Measurements from ENCODE around the gene NCBP3.

The NCBP3 gene

DNA sequence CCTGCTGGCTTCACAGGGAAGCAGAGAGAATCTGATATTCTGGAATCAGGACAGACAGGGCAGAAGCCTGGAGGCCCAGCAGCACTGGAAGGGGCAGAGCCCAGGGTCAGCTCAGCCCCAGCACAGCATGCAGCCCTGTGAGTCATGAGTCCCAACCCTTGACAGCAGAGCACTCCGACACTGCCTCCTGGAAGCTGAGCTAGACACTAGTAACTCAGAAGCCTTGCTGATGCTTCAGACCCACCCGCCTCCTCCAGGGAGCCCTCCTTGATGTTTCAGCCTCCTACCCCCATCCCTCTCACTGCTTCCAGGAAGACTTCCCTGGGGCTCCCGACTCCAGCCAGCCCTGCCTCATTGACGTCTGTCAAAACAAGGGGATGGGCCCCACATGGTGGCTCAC lies 39.9 kb upstream of the NCBP3 start:
- no peak overlapping the region for H3K4me3 ChIP-seq (ENCODE audit: low read depth, low read length)
- TF ChIP-seq, protein P1, sequence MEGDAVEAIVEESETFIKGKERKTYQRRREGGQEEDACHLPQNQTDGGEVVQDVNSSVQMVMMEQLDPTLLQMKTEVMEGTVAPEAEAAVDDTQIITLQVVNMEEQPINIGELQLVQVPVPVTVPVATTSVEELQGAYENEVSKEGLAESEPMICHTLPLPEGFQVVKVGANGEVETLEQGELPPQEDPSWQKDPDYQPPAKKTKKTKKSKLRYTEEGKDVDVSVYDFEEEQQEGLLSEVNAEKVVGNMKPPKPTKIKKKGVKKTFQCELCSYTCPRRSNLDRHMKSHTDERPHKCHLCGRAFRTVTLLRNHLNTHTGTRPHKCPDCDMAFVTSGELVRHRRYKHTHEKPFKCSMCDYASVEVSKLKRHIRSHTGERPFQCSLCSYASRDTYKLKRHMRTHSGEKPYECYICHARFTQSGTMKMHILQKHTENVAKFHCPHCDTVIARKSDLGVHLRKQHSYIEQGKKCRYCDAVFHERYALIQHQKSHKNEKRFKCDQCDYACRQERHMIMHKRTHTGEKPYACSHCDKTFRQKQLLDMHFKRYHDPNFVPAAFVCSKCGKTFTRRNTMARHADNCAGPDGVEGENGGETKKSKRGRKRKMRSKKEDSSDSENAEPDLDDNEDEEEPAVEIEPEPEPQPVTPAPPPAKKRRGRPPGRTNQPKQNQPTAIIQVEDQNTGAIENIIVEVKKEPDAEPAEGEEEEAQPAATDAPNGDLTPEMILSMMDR (IDR thresholded peaks at IDR 0.05; ENCODE audit: insufficient read depth, low read length, missing control alignments) = no peak
- ChIA-PET POLR2A (no interaction called here), CTCF (interaction anchor here (1.3 kb wide), 1 partner anchor 28 kb away, joined by 5 read pairs; no protein-coding TSS in a partner anchor)
- no peak for DNase-seq (ENCODE audit: low read depth, low spot score)

DNA sequence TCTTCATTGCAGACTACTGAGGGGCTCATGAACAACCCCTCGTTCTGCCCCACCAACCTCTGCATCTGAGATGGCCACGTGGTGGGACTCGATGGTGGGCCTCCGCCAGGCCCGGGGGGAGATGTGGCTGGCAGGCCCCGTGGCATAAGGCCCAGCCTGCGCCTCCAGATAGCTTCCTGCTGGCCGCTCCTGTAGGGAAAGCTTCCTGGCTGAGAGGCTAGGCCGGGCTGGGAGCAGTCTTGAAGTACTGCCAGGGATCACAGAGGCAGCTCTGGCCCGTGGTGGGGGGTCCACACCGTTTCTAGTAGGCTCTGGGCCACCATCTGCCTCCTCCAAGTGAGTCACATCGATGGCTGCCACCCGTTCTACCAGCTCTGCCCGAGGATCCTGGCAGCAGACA lies 39.2 kb upstream of the NCBP3 start:
- TF ChIP-seq, protein P1 (IDR thresholded peaks at IDR 0.05; ENCODE audit: insufficient read depth, low read length, missing control alignments) = no peak
- DNase-seq (ENCODE audit: low read depth, low spot score) = no peak
- ChIA-PET CTCF (interaction anchor here (1.3 to 2.1 kb wide), 4 partner anchors 8 to 148 kb away, joined by 5 to 8 read pairs (median 7); partner anchors contain the start of gene CAMKK1), POLR2A (interaction anchor here (1.6 kb wide), 1 partner anchor 40 kb away, joined by 6 read pairs; the partner anchor contains the start of gene NCBP3)
- no peak overlapping the region for H3K4me3 ChIP-seq (ENCODE audit: low read depth, low read length)

DNA sequence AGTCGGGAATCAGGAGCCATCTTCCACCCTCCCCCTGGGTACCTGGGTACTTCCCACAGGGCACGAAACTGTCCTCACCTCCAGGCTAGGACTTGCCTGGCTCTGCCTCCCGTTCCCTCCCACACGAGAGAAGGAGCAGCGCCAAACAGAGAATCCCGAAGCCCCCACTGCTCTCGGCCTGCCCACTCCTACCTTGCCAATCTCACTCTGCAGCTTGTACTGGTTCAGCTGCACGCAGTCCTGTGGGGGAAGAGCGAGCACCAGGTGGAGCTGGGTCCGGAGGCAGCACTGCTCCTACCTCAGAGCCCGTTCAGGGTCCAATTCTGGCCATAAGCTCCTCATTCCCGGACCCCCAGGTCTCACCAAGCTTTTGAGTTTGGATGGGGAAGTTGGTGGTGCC lies 38.1 kb upstream of the NCBP3 start:
- no peak overlapping the region for H3K4me3 ChIP-seq (ENCODE audit: low read depth, low read length)
- TF ChIP-seq, protein P1 (IDR thresholded peaks at IDR 0.05; ENCODE audit: insufficient read depth, low read length, missing control alignments) = no peak
- ChIA-PET POLR2A (interaction anchor here (1.6 kb wide), 1 partner anchor 39 kb away, joined by 6 read pairs; the partner anchor contains the start of gene NCBP3), CTCF (interaction anchor here (1.4 to 2.1 kb wide), 5 partner anchors 9 to 147 kb away, joined by 3 to 9 read pairs (median 7); partner anchors contain the start of gene CAMKK1)
- DNase-seq (ENCODE audit: low read depth, low spot score) = no peak

DNA sequence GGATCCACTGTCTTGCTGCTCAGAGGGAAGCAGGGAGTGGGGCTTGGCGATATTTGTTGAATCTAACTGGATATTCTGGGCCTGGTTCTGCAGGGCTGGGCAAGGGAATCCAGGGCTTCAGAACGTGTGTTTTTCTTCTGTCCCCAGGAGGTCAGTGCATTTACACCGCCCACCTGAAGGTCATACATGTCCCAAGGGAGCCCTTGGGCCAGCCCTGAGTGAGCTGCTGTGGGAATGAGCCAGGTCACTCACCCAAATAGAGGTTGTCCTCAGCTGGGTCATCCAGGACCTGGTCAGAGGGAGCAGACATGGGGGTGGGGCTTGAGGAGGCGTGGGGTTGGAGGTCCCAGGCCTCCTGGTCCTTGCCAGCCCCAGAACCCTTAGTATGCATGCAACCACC lies 36.2 kb upstream of the NCBP3 start:
- DNase-seq (ENCODE audit: low read depth, low spot score) = no peak
- ChIA-PET CTCF (interaction anchor here (1.1 kb wide), 1 partner anchor 19 kb away, joined by 4 read pairs; no protein-coding TSS in a partner anchor), POLR2A (no interaction called here)
- TF ChIP-seq, protein P1 (IDR thresholded peaks at IDR 0.05; ENCODE audit: insufficient read depth, low read length, missing control alignments) = no peak
- no peak overlapping the region for H3K4me3 ChIP-seq (ENCODE audit: low read depth, low read length)

DNA sequence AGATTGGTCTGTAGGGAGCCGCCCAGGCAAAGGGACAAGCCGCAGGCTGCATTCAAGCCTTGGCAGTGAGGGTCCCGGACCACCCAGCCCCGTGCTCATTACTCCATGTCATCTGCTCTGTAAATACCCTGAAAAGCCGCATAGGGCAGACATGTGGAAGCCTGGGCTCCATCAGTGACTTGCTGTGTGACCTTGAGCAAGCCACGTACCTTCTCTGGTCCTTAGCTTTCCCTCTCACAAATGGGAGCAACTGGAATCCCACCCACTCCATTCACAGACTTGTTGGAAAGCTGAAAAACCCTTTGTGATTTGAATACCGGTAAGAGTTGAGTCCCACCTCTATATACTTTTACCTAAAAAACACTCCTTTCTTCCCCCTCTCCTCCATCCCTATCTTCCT lies 34.9 kb upstream of the NCBP3 start:
- ChIA-PET POLR2A (interaction anchor here (1.1 kb wide), 1 partner anchor 9 kb away, joined by 3 read pairs; no protein-coding TSS in a partner anchor), CTCF (interaction anchor here (1.1 to 7.6 kb wide), 3 partner anchors 17 to 147 kb away, joined by 3 to 65 read pairs (median 12); no protein-coding TSS in a partner anchor)
- no peak for DNase-seq (ENCODE audit: low read depth, low spot score)
- no peak overlapping the region for H3K4me3 ChIP-seq (ENCODE audit: low read depth, low read length)
- TF ChIP-seq, protein P1 (IDR thresholded peaks at IDR 0.05; ENCODE audit: insufficient read depth, low read length, missing control alignments) = no peak

DNA sequence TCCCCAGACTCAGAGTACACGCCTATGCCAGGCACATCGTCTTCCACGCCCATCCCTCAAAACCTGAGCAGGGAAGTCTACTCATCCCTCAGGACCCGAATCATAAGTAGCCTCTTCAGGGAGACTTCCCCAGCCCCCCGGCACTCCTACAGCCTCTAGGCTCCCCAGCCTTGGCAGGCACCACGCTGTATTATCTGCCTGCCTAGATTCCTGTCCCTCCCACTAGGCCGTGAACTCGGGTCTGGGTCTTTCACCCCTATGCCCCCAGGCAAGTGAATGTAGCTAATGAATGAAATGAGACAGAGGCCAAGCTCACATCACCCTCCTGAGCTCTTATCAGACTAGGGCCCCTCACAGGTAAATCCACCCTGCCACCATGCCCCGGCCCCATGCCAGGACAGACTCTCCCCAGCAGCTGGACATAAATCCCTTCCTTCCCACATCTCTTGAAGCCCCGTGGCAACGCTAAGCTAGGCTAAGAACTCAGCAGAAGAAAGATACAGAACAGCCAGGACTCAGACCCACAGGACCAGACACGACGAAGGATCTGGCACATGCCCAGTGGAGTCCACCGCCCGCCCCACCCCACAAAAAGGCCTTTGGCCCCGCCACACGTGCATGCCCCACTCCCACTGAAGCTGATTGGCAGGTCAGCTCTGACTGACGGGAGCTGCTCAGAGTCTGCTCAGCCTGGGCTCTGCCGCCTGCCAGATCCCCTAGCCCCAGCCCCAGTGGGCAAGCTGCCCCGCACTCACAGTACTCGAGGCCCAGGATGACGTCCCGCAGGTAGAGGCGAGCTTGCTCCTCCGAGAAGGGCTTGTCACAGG lies 33.8 kb upstream of the NCBP3 start:
- no peak overlapping the region for H3K4me3 ChIP-seq (ENCODE audit: low read depth, low read length)
- POLR2A ChIA-PET = interaction anchor here (1.1 kb wide), 1 partner anchor 10 kb away, joined by 3 read pairs; no protein-coding TSS in a partner anchor
- no peak for DNase-seq (ENCODE audit: low read depth, low spot score)
- TF ChIP-seq, protein P1 (IDR thresholded peaks at IDR 0.05; ENCODE audit: insufficient read depth, low read length, missing control alignments) = no peak
- CTCF ChIA-PET = interaction anchor here (0.5 to 7.6 kb wide), 7 partner anchors 10 to 146 kb away, joined by 3 to 65 read pairs (median 5); no protein-coding TSS in a partner anchor
